SIG-M5 treated with dmso at 0.1 percent for 504 hours (cell line): Measurements from ENCODE around the gene DVL2.

Source experiments
- DNase-seq: peaks from one replicate; lab custom pipeline; 2025; ENCODE audit not compliant: unreplicated experiment; lab: John Stamatoyannopoulos, UW

DVL2 gene

GRCh38 chr17:7219812-7220592 is 14.3 kb downstream of the DVL2 start, which contains the start of the genes ACADVL and DLG4:
TSS of gene ACADVL (plus strand) at chr17:7219938. CDS start at chr17:7219985, 47 bp downstream.
TSS of gene DLG4 (minus strand) at chr17:7219836.
- peak; percentile 72 for DNase-seq

DNA sequence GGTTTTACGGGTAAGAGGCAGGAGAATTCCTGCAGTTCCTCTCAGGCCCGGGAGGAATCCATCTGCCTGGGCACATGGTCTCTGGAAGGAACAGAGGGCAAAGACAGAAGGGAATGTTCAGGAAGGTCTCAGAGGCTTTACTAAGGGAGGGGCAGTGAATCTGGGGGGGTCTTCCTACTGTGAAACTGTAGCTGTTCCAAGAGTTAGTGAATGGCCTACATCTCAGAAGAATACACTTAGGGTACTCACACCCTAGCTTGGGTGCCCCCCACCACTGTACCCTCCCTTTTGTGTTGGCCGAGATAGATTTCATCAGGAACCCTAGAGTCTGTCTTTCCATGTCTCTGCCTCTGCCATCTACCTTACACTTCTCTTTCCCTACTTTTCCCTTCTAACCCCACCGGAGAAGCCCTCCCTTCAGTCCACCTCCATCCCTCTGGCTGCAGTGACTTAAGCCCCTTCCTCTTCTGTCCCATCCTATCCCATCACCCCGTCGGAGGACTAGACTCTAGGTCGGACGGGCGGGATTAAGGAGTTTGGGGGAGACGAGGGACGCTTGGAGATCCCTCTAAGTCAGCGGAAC is 15.0 kb downstream of the DVL2 start:
- no peak for DNase-seq

GRCh38 chr17:7218758-7219157 is 15.6 kb downstream of the DVL2 start:
- DNase-seq: no peak

DNA sequence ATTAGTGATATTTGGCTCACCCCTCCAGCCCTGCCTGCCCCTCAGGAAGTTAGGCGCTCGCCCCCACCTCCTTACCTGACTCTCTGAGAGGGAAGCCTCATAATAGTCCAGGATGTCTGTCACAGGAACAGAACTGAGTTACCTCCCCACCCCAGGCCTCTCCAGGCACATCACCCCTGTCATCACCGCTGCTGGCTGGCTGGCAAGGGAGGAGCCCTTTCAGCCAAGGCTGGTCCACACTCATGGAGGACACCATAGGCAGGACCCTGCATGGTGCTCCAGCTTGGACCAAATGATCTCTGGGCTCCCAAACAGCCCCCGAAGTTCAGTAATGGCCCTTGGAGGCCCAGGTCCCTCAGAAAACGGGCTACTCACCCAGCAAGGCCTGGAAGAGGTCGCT is 16.2 kb downstream of the DVL2 start:
- no peak for DNase-seq

GRCh38 chr17:7217113-7217987 is 17.0 kb downstream of the DVL2 start:
- peak; percentile 48 for DNase-seq

- DNase-seq: no peak
These were observed 17.8 kb downstream of the DVL2 start for GRCh38 chr17:7216242-7217112.

- DNase-seq: no peak
These were observed 18.6 kb downstream of the DVL2 start for GRCh38 chr17:7215652-7216180.

GRCh38 chr17:7215136-7215638 is 19.1 kb downstream of the DVL2 start:
- no peak for DNase-seq

- DNase-seq: peak; percentile 95
These were observed 19.8 kb downstream of the DVL2 start for GRCh38 chr17:7214300-7215135.

DNA sequence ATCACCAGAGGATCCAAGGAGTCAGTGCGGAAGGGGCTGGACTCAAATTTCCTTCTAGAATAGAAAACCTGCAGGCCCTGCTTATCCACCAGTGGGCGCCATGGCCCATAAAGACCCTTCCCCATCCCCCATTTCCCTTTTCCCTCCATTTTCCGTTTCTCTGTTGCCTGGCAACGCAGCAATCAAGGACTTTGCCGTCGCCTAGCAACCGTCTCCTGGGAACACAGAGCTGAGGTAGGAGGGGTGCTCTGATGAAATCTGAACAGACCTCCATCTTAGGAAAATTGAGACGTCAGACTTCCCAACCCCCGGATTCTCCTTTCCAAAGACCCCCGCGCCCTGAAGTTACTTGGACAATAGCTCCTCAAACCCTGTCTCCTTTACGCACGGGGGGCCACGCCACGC is 20.4 kb downstream of the DVL2 start:
- peak; percentile 82 for DNase-seq

DNA sequence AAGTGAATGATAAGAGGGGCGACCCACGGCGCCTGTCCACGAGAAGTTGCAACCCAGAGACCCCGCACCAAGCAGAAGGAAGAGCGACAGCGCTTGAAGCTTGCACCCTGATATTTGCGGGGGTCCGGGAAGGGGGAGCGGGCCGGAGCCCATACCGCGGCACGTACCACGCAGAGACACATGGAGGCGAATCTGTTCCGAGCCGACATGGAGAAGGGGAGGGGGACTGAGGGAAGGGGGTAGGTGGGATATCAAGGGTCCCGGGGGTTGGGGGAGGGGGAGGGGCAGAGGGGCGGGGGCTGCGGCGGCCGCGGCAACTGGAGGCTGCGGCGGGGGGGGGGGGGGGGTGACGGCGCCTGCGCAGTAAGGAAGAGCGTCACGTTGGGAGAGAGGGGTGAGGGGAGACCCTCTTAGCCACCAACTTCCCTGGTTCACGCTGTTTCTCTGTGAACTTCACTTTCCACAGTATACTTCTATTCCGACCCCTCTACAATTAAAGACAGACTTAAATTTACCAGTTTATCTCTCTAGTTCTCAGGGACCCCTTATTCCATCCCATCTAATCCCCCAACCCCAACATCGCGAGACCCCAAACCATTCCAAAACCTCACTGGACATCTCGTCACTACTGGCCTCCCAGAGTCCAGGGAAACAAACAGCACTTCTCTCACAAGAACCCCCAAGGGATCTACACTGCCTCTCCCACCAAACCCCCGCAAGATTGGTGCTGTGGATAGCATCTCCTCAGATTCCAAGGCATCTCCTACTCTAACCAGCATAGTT is 22.6 kb downstream of the DVL2 start:
- no peak for DNase-seq

DNA sequence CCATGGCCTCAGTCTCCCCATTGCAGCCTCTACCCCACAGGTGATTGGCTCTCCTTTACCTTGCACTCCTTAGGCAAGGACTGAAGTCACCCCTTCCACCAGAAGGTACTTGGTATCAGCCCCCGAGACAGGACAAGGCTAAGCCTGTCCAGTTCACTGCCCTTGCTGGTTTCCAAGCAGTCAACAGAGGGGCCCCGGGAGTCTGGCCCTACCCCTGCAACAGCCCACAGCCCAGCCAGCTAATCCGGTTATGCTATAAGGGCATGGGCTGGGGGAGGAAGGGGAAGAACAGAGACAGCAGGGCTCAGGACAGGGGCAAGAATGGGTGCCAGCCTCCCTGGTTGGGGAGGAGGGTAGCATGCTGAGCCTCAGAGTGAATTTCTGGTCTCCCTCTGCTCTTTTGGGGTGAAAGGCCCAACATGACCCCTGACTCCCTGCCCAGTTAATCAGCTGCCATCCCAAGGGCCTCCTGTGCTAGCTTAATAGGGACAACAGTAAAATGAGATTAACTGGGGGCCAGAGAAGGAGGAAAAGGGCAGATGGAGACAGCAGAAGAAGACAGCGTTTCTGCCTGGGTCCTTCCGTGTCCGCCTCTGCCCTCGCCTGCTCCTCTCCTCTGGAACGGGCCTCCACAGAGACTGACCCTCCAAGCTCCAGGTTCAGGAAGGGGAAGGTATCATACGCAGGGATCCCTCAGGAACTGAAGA is 25.4 kb downstream of the DVL2 start:
- DNase-seq: no peak

GRCh38 chr17:7208027-7208571 is 26.2 kb downstream of the DVL2 start:
- DNase-seq: no peak

DNA sequence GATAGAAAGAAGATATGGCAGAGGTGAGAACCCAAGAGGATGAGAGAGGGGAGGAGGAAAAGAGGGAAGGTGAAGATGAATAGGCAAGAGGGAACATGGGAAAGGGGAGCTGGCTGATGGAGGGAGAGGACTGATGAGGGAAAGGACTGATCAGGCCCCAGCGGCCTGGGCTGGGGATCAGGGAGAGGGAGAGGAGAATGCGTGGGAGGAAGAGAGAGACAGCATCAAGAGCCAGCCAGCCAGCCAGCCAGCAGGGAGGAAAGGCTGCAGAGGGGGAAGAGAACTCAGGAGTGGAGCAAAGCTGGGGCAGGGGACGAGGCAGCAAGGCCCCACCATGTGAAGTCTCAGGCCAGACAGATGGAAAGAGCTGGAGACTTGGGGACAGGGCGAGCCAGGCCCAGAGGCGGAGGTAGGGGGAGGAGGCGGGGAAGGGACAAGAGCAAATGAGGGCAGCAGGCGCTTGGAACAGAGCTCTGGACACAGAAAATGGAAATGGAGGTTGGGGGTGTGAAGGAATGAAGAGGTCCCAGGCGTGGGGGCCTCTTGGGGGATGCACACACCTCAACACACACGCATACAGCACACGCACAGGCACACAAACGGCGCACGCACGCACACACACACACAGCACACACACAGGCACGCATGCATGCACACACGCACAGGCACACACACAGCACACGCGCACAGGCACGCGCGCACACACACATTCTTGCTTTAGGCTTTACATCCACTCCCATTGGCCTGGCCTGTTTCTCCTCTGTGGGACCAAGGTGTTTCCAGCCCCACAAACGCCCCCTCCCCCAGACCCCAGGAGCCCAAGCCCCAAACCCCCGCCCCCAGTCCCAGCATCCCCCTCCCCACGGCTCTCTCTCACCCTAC is 27.0 kb downstream of the DVL2 start:
- no peak for DNase-seq

DNA sequence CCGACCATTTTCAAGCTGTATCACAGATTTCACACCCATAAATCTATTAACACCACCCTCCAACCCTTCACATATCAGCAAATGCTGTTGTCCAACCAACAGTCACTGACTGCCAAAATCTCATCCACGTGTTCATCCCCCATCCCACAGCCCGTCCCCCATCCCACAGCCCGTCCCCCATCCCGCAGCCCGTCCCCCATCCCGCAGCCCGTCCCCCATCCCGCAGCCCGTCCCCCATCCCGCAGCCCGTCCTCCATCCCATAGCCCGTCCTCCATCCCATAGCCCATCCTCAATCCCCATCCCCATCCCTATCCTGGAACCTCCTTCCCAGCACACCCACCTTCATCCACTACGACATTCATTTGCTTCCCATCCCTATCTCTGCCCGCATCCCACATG is 28.8 kb downstream of the DVL2 start:
- DNase-seq: no peak

DNA sequence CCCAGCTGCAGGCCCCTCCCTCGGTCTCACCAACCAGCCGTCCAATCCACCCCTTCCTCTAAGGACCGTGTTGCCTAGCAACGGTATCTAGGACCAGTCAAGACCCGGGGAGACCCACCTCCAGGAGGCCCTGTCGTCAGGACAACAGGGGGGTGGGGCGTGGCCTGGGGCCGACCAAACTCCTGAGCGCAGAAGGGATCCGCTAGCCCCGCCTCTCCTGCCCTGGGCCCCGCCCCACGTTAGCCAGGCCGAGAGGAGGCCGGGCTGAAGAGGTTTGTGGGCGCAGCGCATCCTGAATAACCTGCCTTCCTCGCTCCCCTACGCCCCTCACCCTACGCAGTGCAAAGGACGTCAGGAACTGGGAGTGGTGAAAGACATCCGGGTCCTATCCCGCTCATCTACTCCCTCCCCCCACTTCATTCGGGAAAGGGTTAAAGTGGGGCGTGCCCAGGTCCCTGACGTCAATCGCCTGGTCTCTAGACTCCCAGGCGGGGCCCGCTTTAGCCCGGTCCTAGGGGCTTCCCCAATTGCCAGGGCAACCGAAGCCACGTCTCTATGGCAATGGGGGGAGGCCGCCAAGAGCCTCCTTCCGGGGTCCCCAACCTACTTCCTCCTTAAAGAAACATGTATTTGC is 29.4 kb downstream of the DVL2 start:
- DNase-seq: peak; percentile 63
